HK-2 (cell line): ENCODE measurements around the gene MTA1.

ENCODE experiments used
- DNase-seq: peaks from one replicate; pipeline ENCODE4 v3.0.0-alpha.2; 2018; ENCODE audit not compliant: unreplicated experiment

MTA1 gene

DNA sequence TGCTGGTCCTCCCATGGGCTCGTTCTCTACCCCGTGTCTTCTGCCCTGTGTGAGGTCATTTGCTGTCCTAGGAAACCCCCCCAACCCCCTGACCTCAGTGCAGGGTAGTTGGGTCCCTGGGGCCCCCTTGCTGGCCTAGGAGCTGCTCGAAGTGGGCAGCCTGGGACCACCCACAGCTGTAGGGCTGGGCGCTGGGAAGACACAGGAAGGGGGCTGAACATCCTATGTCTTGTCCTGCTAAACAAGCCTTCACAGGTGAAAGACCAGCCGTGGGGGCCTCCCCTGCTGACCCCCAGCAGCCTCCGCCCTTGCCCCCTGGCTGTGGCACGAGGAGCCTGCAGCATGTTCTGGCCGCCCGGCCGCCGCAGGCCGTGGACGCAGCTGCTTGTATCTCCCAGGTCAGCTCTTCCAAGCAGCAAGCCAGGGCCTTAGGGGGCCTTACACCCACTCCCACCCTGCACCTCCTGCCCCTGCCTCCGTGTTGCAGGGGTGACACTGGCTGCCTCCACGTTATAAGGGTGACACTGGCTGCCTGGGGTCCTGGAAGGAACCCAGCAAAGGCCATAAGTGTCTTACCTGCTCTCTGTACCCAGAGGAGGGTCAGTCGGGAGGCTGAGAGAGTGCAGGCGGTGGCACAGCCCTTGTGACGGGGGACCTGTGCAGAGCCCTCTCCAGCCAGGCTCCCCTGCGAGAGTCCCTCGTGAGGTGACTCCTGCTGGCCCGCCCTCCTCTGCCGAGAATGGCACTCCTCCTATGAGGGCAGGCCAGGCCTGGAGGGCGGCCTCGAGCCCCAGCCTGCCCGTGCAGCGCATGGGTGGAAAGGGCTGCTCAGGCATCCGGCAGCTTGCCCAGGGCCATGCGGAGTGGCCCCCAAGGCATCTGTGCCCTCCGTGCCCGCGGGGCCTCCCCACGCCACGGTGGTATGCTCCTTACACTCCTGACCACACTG is 32.8 kb upstream of the MTA1 start:
- no peak for DNase-seq

DNA sequence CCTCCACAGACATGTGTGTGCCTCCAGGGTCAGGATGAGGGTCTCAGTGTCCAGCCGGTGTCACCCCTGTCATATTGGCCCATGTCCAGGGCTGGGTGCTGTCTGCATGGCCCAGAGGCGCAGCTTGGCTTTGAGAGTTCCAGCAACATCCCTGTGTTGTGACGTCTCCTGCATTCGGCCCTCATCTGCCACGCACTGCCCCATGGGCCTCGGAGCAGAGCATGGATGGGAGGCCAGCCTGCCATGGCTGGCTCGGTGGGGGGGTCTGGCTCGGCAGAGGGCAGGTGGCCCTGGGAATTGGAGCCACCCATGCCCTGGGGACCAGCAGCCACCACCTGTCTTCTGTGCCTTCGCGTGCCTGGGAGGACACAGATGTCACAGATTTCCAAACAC is 32.1 kb upstream of the MTA1 start:
- no peak for DNase-seq

DNA sequence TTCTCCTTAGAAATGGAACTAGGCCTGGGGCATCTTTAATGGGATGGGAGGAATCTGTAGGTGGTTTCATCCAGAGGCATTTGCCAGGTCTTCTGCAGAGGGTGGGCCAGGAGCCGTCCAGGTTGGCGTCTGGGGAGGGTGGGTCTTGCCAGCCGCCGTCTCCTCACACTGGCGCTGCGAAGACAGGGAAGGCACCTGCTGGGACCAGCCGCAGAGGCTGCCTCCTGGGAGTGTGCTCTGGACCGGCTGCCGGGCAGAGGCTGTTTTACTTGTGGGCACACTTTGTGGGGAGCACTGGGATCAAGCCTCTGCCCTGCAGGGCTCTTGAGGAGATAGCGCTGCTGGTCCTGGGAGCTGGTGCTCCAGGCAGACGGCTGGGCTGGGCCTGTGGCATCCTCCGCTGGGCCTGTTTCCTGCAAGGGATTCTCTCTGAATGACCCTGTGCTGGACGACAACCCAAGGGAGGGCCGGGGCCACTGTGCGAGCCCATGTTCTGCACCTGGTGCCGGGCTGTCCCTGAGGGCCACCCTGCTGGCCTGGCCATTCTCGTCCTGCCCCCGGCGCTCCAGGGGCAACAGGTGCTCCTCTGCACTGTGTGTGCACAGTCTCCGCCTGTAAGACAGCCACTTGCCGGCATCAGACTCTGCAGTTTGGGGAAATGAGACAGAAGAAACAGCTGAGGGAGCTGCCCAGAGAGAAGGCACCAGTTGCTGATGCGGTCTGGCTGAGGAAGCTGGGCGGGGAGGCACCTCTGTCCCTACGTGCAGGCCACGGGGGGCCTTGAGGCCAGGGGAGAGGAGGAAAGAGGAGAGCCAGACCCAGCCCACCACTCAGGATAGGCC is 31.3 kb upstream of the MTA1 start:
- no peak for DNase-seq

GRCh38 chr14:105388976-105389375 is 30.7 kb upstream of the MTA1 start:
- no peak for DNase-seq

DNA sequence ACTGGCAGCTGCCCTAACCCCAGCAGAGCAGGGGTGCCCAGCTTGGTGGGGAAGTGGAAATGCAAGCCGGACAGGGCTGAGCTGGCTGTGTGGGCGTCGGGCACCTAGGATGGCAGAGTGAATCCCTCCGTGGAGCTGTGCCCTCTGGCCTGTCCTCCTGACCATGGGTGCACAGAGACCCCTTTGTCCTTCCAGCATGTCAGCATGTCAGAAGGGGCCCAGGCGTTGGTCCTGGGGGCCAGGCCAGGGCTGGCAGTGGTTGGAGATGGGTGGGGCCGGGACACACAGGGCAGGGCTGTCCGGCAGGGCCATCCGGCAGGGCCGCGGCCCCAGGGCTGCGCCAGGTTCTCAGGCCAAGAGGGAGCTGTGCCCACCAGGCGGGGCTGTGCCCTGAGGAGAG is 30.1 kb upstream of the MTA1 start:
- DNase-seq: no peak

DNA sequence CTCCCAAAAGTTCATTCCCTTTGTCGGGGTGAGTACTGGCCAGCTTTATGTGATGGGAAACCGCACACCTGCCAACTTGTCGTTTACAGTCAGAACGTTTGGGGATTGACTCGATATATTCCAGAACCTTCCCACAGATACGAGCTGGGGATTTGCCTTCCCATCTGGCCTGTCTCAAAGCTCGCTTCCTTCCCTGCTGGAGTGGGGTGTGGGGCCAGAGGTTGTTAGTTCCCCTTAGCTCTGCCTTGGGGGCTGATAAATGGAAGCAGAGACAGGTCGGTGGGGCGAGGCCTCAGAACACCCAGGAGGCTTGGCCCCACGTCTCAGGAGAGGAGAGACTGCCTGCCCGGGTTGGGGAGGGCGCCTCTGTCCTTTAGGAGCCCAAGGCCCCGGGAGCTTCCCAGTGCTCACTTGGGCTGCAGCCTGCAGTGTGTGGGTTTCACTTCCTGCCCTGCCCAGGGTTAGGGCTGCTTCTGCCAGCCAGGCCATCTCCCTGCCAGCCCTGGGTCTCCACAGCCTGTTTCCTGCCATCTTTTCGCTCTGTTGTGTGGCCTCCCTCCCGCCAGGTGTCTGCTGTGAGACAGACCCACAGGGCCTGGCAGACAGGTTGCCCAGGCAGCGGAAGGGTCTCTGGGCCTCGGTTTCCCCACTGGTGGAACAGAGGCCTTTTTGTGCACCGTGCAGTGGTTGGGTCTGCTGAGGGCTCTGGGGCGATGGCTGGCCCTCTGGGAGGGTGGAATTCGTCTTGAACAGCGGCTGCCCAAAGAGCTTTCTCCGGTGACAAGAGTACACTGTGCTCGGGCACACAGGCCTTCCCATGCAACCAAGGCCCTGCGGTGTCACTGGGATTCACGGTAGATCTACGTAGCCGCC is 29.4 kb upstream of the MTA1 start:
- DNase-seq: no peak

DNA sequence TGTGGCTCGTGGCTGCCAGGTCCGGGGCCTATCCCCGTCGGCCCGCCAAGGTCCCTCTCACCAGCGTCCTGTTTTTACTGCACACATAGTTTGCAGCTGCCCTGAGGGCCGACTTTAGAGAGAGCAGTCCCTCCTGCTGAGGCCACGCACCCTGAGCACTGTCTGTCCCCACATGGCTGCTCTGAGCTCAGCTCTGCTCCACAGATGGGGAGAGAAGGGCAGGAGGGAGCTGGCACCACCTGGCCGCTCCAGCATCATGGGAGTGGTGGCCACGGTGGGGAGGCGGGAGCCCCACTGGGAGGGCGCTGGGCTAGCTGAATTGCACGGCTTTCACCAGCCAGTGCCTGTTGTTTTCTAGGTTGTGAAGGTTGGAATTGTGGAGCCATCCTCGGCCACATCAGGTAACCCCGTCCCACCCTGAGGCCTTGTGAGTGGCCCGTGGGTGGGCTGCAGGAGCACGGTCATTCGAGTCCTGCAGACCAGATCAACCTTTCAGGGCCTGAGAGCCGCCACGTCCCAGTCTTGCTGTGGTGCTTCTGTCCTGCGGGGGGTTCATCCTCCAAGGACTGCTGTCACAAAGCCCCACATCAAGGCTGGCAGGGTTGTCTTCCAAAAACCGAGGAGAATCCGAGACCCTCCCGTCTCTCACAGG is 28.7 kb upstream of the MTA1 start:
- no peak for DNase-seq

DNA sequence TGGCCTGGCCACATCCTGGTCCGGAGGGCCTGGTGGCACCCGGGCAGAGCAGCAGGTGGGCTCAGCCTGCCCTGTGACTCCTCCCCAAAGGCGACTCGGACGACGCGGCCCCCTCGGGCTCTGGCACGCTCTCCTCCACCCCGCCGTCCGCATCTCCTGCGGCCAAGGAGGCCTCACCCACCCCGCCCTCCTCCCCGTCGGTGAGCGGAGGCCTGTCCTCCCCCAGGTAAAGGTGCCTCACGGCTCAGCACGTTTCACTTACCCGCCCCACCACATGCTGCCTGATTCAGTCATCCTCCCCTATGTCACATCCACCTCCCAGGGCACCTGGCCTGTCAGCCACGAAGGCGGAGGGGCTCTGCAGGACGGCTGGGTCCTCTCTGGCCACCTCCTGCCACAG is 28.1 kb upstream of the MTA1 start:
- DNase-seq: no peak

DNA sequence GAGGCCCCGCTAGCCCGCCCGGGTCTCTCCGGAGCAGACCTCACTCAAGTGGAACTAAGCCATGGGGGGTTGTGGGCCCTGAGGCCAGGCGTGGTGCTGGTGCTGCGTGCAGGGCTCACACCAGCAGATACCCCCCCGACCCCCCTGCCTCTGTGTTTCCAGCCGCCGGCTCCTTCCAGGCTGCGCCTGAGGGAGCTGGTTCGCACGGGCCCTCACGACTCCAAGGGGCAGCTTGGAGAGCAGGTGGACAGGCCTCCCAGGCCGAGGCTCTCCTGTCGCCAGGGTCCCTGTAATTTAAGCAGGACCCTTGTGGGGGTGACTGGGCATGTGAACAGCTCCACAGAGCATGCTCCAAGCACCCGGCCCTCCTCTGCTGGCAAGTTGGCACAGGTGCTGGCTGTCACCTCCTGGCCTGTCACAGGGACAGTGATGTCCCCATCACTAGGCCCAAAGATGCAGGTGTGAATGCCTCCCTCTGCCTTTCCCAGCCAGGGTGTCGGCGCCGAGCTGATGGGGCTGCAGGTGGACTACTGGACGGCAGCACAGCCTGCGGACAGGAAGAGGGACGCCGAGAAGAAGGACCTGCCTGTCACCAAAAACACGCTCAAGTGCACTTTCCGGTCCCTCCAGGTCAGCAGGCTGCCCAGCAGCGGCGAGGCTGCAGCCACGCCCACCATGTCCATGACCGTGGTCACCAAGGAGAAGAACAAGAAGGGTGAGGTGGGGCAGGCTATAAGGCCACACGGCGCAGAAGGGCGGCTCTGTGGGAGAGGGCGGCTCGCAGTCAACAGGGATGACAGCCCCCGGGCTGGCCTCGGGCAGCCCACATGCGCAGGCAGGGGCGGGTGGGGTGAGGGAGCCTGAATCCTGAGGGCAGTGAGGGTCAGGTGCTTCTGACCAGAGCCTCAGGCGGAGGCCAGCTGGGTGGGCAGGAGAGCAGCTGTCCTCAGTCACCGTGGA is 27.2 kb upstream of the MTA1 start:
- no peak for DNase-seq

- no peak for DNase-seq
Measured at GRCh38 chr14:105393151-105393550, 26.5 kb upstream of the MTA1 start.

DNA sequence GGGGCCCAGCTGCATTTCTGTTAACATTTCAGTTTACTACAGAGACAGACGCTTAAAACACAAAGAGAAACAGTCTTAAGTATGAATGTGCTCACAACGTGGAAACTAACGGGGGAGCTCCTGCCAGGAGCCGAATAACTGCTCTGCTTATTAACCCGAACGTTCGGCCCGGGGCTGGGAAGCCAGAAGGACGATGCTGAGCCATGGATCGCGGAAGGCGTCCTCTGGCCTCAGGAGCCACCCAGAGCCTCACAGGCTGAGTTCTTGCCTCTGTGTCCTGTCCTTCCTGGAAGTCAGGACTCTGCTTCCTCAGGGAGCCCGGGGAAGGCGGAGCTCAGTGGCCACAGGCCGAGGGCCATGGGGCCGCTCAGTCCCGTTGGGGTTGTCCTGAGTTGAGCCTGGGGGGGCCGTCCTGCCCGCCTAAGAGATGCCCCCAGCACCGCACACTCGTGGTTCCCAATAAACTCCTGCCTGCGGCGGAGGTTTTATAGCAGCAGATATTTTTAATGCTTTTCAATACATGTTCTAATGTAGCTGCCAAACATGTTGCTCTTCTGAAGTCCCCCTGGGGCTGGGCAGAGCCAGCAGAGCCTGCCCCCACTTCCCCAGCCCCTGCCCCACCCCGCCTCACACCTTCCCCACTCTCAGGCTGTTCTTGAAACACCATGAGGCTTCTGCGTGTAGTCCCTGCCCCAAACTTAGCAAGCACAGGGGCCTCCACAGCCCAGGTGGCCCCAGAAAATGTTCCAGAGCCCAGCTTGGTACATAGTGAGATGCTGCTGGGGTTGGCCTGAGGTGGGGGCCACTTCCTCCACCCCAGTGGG is 24.7 kb upstream of the MTA1 start:
- no peak for DNase-seq

GRCh38 chr14:105395538-105395854 is 24.1 kb upstream of the MTA1 start:
- DNase-seq: no peak

- peak; percentile 29 for DNase-seq
Measured at GRCh38 chr14:105397350-105397931, 22.2 kb upstream of the MTA1 start.

DNA sequence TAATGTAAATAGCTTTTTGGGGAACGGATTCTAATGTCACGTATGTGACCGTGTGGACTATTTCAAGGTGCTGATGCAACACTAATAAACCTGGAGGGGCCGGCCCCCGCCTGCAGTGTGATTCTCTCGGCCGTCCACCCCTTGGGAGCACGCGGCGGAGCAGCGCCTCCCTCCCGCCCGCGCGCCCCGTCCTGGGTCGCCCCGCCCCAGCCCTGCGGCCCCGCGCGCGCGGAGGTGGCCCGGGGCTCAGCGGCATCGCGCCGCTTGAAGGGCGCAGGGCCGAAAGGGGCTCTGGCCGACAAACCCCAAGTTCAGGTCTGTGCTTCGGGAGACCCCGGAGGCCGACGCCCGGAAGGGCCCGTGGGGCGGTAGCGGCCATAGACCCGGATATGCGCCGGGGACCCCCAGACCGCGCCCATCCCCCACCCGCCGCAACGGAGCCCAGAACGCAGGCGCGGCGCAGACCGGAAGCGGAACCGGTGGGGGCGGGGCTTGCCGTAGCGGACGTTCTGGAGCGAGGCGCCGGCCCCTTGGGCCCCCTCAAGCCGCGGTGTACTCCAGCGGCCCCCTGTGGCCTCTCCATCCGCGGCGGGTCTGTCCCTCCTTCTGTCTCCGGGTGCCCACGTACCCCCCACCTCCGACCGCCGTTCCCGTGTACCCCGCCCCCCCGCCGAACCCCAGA is 21.4 kb upstream of the MTA1 start, which contains the start of gene TEX22:
Gene TEX22 (plus strand): TSS at position 495 of the 682 bp plus-strand sequence. CDS start 803 bp downstream, outside the sequence.
- DNase-seq: peak; percentile 91

GRCh38 chr14:105398726-105399465 is 20.7 kb upstream of the MTA1 start:
- no peak for DNase-seq

DNA sequence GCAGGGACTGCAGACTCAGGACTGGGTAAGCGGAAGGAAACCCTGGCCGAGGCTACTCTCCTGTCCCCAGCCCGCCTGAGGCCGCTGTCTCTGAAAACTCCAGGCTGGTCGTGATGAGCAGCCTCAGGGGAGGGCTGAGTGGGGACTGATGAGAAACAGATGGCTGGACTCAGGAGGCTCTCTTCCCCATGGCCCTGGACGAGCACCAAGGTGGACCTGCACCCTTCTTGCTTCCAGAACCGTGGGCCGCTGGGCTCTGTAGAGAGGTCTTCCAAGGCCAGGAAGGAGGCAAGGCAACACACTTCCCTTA is 20.2 kb upstream of the MTA1 start:
- no peak for DNase-seq

GRCh38 chr14:105400016-105400415 is 19.6 kb upstream of the MTA1 start:
- DNase-seq: no peak

DNA sequence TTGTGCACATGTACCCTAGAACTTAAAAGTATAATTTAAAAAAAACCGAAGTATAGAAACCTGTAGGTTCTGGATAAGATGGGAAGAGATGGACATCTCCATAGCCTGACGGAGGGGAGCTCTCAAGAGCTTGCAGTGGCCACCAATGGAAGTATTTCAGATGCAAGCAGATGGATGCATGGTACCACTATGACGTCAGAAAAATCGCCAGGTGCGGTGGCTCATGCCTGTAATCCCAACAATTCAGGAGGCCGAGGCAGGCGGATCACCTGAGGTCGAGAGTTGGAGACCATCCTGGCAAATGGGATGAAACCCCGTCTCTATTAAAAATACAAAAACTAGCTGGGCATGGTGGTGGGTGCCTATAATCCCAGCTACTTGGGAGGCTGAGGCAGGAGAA is 17.9 kb upstream of the MTA1 start:
- DNase-seq: no peak
